SK-N-MC (cell line): ENCODE data around the gene GRB2.

ENCODE experiments used
- EZH2 ChIP-seq: fragments of 200-600 bp; sonication (generic); IDR thresholded peaks from one replicate; pipeline ENCODE4 v1.6.1; 2017; ENCODE audit warnings: antibody characterized with exemption
- POLR2AphosphoS5 ChIP-seq: IDR thresholded peaks from 2 replicates; pipeline ENCODE4 v1.6.1; 2012; ENCODE audit warnings: mild to moderate bottlenecking, low read depth, low read length, borderline replicate concordance

GRCh38 chr17:75410141-75410540 lies 4.7 kb upstream of the GRB2 start:
- TF ChIP-seq POLR2AphosphoS5: no peak
- TF ChIP-seq EZH2: no peak
